Panc1 (cell line): ENCODE measurements around the gene ACIN1. TPM values are rescaled to one million over a fixed set of nuclear protein-coding genes. Genes with fewer than 3 reads are reported as not detected.
"Not testable (repeated sequence)": the region's sequence is repeated elsewhere in the genome, so short reads cannot be mapped to it uniquely, and the experiment has no call there.

ENCODE experiments used
- ATAC-seq: fragments of 200-7000 bp; cut with Tn5 transposase; 2 replicates; pipeline ENCODE4 v1.9.1; 2020; ENCODE audit warnings: mild to moderate bottlenecking, moderate library complexity
- BruUV-seq: library from RNA; stranded (reverse); fragments of 400-500 nt; replicated peaks from 2 replicates; lab custom pipeline; 2021; lab: Mats Ljungman, UMichigan
- CTCF ChIA-PET: fragments of 300-600 bp; sonication (Branson Sonifier 250); formaldehyde crosslinking; loops from one replicate; lab custom pipeline; 2022; ENCODE audit warnings: antibody characterized with exemption; lab: Charles Lee
- POLR2A ChIA-PET: fragments of 300-600 bp; sonication (Branson Sonifier 250); formaldehyde crosslinking; loops from one replicate; lab custom pipeline; 2022; ENCODE audit warnings: antibody characterized with exemption; lab: Charles Lee
- DNase-seq: peaks from one replicate; pipeline ENCODE4 v3.0.0-alpha.2; 2010; ENCODE audit warnings: low read depth, low spot score
- H3K27ac ChIP-seq: 2 replicates; pipeline ENCODE4 v1.5.1; 2011; ENCODE audit warnings: mild to moderate bottlenecking, low read length, inconsistent platforms
- H3K27me3 ChIP-seq: fragments of 200-500 bp; sonication (Bioruptor generic); 2 replicates; pipeline ENCODE4 v1.6.0; 2014; ENCODE audit warnings: low read length, inconsistent platforms; ENCODE audit not compliant: control insufficient read depth, insufficient read depth
- H3K36me3 ChIP-seq: fragments of 200-500 bp; sonication (Bioruptor generic); 2 replicates; pipeline ENCODE4 v1.5.1; 2014; ENCODE audit warnings: inconsistent platforms, mild to moderate bottlenecking, low read length, moderate library complexity; ENCODE audit not compliant: control insufficient read depth, insufficient read depth
- H3K4me1 ChIP-seq: 2 replicates; pipeline ENCODE4 v1.5.1; 2011; ENCODE audit warnings: inconsistent platforms, mild to moderate bottlenecking, low read length, moderate library complexity; ENCODE audit not compliant: control insufficient read depth, insufficient read depth
- H3K4me3 ChIP-seq, 2 experiments: 2 replicates each; pipeline ENCODE4 v1.5.1; 2011 to 2012; ENCODE audit warnings: low read depth in 2 of 2, low read length in 2 of 2, mild to moderate bottlenecking in 2 of 2, inconsistent platforms in 1 of 2, moderate library complexity in 1 of 2
- H3K9me3 ChIP-seq: fragments of 200-500 bp; sonication (Bioruptor generic); 2 replicates; pipeline ENCODE4 v1.5.1; 2014; ENCODE audit warnings: low read depth, mild to moderate bottlenecking, inconsistent platforms, low read length, moderate library complexity; ENCODE audit not compliant: control insufficient read depth, insufficient read depth
- POLR2AphosphoS5 ChIP-seq: IDR thresholded peaks from 2 replicates; pipeline ENCODE4 v1.6.1; 2012; ENCODE audit warnings: mild to moderate bottlenecking, low read depth, low read length, moderate library complexity
- SIN3A ChIP-seq: IDR thresholded peaks from 2 replicates; pipeline ENCODE4 v1.6.1; 2012; ENCODE audit warnings: low read depth, mild to moderate bottlenecking, low read length, moderate library complexity, borderline replicate concordance; ENCODE audit not compliant: insufficient read depth
- TCF7L2 ChIP-seq: IDR thresholded peaks from 2 replicates; pipeline ENCODE4 v1.6.1; 2011; ENCODE audit warnings: mild to moderate bottlenecking, low read depth, low read length, inconsistent platforms
- in situ Hi-C: cut with HindIII; loops from 2 replicates; pipeline ENCODE4 v1.10.0; 2016; ENCODE audit warnings: low sequenced_read_pairs, low pct_unique_long_range_greater_than_20kb
- intact Hi-C: fragments of 100-400 bp; cut with micrococcal nuclease; formaldehyde crosslinking; loops from one replicate; pipeline ENCODE4 v1.10.0; 2022; ENCODE audit not compliant: unreplicated experiment
- total RNA-seq: library from RNA; stranded (reverse); gene quantifications from one replicate; pipeline ENCODE4 v1.2.1, GENCODE V29; 2021; ENCODE audit not compliant: unreplicated experiment
- TF ChIP-seq, protein P1 (sequence below), 2 experiments: IDR thresholded peaks; 2 replicates each; pipeline ENCODE4 v1.6.1; 2011 to 2012; ENCODE audit warnings: low read depth in 2 of 2, control low read depth in 1 of 2, low read length in 1 of 2, mild to moderate bottlenecking in 1 of 2, moderate library complexity in 1 of 2; ENCODE audit not compliant: insufficient read depth in 1 of 2
- TF ChIP-seq, protein P2 (sequence below): fragments of 450-650 bp; IDR thresholded peaks from 2 replicates; pipeline ENCODE4 v1.5.1; 2017; ENCODE audit warnings: mild to moderate bottlenecking

Gene ACIN1
- total RNA-seq, 1 experiment from 2014 or later = 162 TPM

DNA sequence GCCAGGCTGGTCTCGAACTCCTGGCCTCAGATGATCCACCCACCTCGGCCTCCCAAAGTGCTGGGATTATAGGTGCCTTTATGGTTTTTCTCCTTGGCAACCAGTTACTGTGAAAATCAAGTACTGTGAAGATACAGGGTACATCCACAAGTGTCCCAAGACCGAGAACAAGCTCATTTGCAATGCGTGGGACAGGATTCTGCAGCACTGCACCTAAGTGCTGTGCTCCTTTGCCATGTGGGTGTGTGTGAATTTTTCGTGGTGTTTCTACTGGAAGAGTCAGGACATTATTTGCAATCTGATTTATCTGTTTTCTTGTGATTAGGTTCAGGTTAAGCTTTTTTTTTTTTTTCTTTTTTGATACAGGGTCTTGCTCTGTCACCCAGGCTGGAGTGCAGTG, 77.8 kb downstream of the ACIN1 start:
- no peak for DNase-seq
- BruUV-seq = no TSS peak

DNA sequence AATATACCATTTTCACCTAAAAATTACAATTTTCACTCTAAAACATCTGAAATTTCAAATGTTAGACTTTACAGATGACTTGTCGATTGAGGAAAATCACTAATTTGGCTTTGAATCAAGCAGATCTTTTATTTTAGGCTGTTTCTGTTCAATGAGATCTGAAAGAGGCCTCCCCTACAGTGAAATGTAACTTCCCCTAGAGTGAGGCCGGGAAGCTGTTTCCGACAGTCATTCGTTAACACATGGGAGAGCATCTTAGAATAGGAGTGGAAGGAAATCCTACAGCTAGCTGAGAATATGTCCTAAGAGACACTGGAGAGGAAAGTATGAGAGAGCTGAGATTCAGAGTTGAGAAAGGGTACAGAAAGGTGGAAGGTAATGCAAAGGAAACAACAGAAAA, 79.3 kb downstream of the ACIN1 start:
- no peak overlapping the region for H3K27ac ChIP-seq
- BruUV-seq = no TSS peak
- no peak for DNase-seq
- no peaks in the 10 kb centered on the region for H3K4me1 ChIP-seq
- no peak for ATAC-seq
- no peak overlapping the region for H3K4me3 ChIP-seq
- H3K27me3 ChIP-seq = no peaks in the 10 kb centered on the region
- no peaks in the 10 kb centered on the region for H3K9me3 ChIP-seq
- TF ChIP-seq, protein P1, sequence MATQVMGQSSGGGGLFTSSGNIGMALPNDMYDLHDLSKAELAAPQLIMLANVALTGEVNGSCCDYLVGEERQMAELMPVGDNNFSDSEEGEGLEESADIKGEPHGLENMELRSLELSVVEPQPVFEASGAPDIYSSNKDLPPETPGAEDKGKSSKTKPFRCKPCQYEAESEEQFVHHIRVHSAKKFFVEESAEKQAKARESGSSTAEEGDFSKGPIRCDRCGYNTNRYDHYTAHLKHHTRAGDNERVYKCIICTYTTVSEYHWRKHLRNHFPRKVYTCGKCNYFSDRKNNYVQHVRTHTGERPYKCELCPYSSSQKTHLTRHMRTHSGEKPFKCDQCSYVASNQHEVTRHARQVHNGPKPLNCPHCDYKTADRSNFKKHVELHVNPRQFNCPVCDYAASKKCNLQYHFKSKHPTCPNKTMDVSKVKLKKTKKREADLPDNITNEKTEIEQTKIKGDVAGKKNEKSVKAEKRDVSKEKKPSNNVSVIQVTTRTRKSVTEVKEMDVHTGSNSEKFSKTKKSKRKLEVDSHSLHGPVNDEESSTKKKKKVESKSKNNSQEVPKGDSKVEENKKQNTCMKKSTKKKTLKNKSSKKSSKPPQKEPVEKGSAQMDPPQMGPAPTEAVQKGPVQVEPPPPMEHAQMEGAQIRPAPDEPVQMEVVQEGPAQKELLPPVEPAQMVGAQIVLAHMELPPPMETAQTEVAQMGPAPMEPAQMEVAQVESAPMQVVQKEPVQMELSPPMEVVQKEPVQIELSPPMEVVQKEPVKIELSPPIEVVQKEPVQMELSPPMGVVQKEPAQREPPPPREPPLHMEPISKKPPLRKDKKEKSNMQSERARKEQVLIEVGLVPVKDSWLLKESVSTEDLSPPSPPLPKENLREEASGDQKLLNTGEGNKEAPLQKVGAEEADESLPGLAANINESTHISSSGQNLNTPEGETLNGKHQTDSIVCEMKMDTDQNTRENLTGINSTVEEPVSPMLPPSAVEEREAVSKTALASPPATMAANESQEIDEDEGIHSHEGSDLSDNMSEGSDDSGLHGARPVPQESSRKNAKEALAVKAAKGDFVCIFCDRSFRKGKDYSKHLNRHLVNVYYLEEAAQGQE (IDR thresholded peaks at IDR 0.05; ENCODE audit: insufficient read depth in 1 of 2, low read depth in 2 of 2, low read length in 1 of 2) = no peak
- no peak for TF ChIP-seq TCF7L2
- TF ChIP-seq, protein P2, sequence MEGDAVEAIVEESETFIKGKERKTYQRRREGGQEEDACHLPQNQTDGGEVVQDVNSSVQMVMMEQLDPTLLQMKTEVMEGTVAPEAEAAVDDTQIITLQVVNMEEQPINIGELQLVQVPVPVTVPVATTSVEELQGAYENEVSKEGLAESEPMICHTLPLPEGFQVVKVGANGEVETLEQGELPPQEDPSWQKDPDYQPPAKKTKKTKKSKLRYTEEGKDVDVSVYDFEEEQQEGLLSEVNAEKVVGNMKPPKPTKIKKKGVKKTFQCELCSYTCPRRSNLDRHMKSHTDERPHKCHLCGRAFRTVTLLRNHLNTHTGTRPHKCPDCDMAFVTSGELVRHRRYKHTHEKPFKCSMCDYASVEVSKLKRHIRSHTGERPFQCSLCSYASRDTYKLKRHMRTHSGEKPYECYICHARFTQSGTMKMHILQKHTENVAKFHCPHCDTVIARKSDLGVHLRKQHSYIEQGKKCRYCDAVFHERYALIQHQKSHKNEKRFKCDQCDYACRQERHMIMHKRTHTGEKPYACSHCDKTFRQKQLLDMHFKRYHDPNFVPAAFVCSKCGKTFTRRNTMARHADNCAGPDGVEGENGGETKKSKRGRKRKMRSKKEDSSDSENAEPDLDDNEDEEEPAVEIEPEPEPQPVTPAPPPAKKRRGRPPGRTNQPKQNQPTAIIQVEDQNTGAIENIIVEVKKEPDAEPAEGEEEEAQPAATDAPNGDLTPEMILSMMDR = no peak
- TF ChIP-seq POLR2AphosphoS5 = no peak
- TF ChIP-seq SIN3A = no peak
- ChIA-PET CTCF (interaction anchor here (0.5 kb wide), 1 partner anchor 201 kb away, joined by 5 read pairs; no protein-coding TSS in a partner anchor), POLR2A (no interaction called here)
- in situ Hi-C loops = no loop called here
- intact Hi-C loops = no loop called here
- H3K36me3 ChIP-seq = no peaks in the 10 kb centered on the region

More for the DNA sequence above, 77.8 kb downstream of the ACIN1 start:
- Histone ChIP-seq H3K27me3 (no peaks in the 10 kb centered on the region), H3K4me1 (no peaks in the 10 kb centered on the region), H3K36me3 (no peaks in the 10 kb centered on the region), H3K27ac (no peak overlapping the region), H3K9me3 (no peaks in the 10 kb centered on the region), H3K4me3 (no peak overlapping the region)
- TF ChIP-seq TCF7L2 = no peak
- TF ChIP-seq SIN3A = no peak
- TF ChIP-seq, protein P1 (IDR thresholded peaks at IDR 0.05; ENCODE audit: insufficient read depth in 1 of 2, low read depth in 2 of 2, low read length in 1 of 2) = no peak
- no peak for TF ChIP-seq POLR2AphosphoS5
- TF ChIP-seq, protein P2 = no peak
- POLR2A ChIA-PET = no interaction called here
- intact Hi-C loops = no loop called here
- no peak for ATAC-seq
- CTCF ChIA-PET = no interaction called here
- in situ Hi-C loops = no loop called here

DNA sequence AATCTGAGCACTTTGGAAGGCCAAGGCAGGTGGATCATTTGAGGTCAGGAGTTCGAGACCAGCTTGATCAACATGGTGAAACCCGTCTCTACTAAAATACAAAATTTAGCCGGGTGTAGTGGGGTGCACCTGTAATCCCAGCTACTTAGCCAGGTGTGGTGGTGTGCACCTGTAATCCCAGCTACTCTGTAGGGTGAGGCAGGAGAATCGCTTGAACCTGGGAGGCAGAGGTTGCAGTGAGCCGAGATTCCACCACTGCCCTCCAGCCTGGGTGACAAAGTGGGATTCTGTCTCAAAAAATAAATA, 81.2 kb downstream of the ACIN1 start:
- H3K4me3 ChIP-seq, H3K9me3 ChIP-seq, intact Hi-C loops, DNase-seq, H3K27ac ChIP-seq, H3K4me1 ChIP-seq, CTCF ChIA-PET, H3K36me3 ChIP-seq, BruUV-seq, in situ Hi-C loops, ATAC-seq, H3K27me3 ChIP-seq, POLR2A ChIA-PET: not testable (repeated sequence)
